HG03457 (cell line): Measurements from ENCODE around the gene OLFML1.

ENCODE experiments used
- ATAC-seq: cut with Tn5 transposase; IDR thresholded peaks from one replicate; pipeline ENCODE4 v1.9.1; 2021; ENCODE audit warnings: moderate number of reproducible peaks; ENCODE audit not compliant: unreplicated experiment

Gene OLFML1

DNA sequence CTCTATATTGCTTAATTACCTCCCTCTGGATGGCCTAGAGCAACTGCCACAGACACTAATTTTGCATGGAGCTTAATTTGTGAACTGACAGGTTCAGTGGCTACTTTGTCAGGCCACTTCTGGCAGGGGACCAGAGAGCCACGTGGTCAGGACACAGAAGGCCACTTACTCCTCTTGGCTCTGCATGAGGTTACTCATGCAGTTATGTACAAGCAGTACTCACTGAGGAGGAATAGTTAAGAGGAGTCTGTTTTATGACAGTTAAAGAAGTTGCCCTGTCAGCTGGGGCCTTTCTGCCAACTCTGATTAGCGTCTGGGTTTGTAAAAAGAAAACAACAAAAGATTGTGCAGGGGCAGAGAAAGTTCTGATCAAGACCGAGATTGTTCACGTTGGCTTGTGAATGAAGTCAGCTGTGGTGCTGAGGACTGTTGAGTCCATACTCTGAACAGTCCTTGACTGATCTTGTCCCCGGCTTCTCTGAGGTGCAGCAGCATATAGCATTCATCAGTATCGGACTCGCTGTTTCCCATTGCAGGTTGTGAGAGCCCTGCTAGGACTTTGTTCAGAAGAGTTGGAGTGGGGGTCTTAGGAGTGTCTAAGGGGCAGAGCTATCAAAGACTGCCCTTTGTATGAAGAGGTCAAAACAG is 69.9 kb downstream of the OLFML1 start:
- no peak for ATAC-seq

DNA sequence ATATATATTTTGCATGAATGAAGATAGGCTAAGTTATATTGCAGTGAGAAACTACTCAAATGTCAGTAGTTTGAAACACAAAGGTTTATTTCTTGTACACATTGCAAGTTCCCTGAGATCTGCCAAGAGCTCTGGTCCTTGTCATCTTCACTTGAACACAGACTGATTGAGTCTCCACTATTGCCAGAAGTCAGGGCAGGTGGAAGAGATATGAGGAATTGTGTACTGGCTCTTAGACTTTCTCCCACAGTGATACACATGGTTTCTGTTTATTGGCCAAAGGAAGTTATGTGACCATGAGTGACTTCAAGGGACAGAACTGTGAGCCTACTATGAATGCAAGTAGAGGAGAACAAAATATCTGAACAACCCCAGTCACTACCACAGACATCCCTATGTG is 72.7 kb downstream of the OLFML1 start:
- no peak for ATAC-seq

DNA sequence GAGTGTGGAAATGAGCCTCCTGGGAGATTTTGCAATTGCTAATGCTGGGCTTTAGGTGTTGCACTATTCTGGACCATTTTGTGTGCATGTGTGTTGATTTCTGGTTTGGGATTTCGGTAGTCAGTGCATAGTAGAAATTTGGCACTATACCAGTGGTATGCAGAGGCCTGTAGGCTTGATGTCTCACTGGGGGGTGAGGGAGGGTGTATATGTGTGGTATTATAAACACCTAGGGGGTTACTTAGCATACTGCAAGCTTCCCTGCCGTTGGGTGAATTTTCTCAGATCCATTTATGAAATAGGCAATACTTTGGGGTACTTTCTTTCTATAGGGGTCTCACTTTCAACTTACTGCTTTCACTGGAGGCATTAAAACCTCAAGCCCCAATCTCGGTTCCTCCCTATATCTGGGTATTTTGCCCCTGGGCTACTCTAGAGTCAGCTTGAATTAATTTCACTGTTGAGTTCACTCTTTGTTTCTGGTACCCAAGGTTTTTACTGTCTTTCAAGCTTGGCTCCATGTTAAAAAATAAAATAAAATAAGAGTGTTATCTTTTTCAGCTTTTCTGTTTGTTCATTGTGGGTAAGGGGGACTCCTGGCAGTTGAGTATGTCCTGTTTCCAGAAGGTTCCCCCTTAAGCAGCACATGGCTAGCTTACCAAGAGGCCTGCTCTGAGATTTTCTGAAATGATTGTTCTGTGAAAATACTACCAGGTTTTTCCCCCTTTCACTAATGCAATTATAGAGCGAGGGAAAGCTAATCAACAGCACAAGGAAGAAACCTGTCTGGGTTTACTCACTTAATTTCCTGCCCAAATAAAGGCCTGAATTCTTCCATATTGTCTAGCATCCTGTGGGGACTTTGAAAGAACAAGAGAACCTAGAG is 74.3 kb downstream of the OLFML1 start:
- no peak for ATAC-seq
